Stomach (tissue), 9 donors: ENCODE results near the gene ANKRD42. TPM values are rescaled to one million over a fixed set of nuclear protein-coding genes. Genes with fewer than 3 reads are reported as not detected.

Experiments used
- DNase-seq, 2 donors: peaks; one replicate each; pipeline versions ENCODE4 v3.0.0 to v3.0.0-alpha.2; 2013 to 2019
- H3K27ac ChIP-seq, 5 donors: fragments of 200-600 bp in 4 of 5; sonication (generic) in 4 of 5; one replicate each; pipeline ENCODE4 v1.5.1; 2013 to 2019; ENCODE audit warnings: mild to moderate bottlenecking in 1 of 5, moderate library complexity in 1 of 5
- H3K27me3 ChIP-seq, 3 donors: fragments of 200-600 bp; sonication (generic); one replicate each; pipeline ENCODE4 v1.5.1; 2017 to 2019; ENCODE audit warnings: mixed run types in 1 of 3
- H3K36me3 ChIP-seq, 4 donors: fragments of 200-600 bp; sonication (generic); 1 replicate in 3 of 4; 2 replicates in 1 of 4; pipeline ENCODE4 v1.5.1; 2016 to 2019
- H3K4me1 ChIP-seq, 4 donors: fragments of 200-600 bp; sonication (generic); one replicate each; pipeline ENCODE4 v1.5.1; 2016 to 2019
- H3K4me3 ChIP-seq, 4 donors: fragments of 200-600 bp; sonication (generic) in 3 of 4; one replicate each; pipeline ENCODE4 v1.5.1; 2016 to 2019; ENCODE audit warnings: mild to moderate bottlenecking in 1 of 4
- H3K9me3 ChIP-seq, 4 donors: fragments of 200-600 bp; sonication (generic); one replicate each; pipeline ENCODE4 v1.5.1; 2016 to 2019
- CTCF ChIP-seq, 7 experiments: fragments of 450-650 bp in 4 of 7; fragments of 200-600 bp in 3 of 7; sonication (generic) in 3 of 7; IDR thresholded peaks; one replicate each; pipeline ENCODE4 v1.5.1; 2016 to 2019; ENCODE audit warnings: antibody characterized with exemption in 7 of 7, control low read depth in 2 of 7, mild to moderate bottlenecking in 1 of 7
- EP300 ChIP-seq: sonication (generic); formaldehyde crosslinking; IDR thresholded peaks from one replicate; pipeline ENCODE4 v1.6.1; 2017; ENCODE audit warnings: antibody characterized with exemption
- POLR2A ChIP-seq, 4 donors: fragments of 450-650 bp; IDR thresholded peaks; one replicate each; pipeline ENCODE4 v1.6.1; 2016; ENCODE audit warnings: antibody characterized with exemption in 4 of 4, control low read depth in 2 of 4, mild to moderate bottlenecking in 1 of 4, moderate library complexity in 1 of 4
- POLR2AphosphoS5 ChIP-seq, 3 donors: sonication (generic); formaldehyde crosslinking; IDR thresholded peaks; one replicate each; pipeline ENCODE4 v1.6.1; 2016; ENCODE audit warnings: antibody characterized with exemption in 3 of 3
- WGBS, 5 donors: extraction: QIAGEN DNeasy Blood & Tissue Kit in 3 of 5; methylation state at CpG; one replicate each; pipeline versions ENCODE4 v1.1.5 to v1.1.7; 2013 to 2018; 5-methylcytosine and 5-hydroxymethylcytosine counted together
- intact Hi-C: fragments of 100-400 bp; cut with DNase I; formaldehyde crosslinking; loops from one replicate; pipeline ENCODE4 v1.15.1; 2023; ENCODE audit warnings: low total_unique reads
- polyA plus RNA-seq, 3 donors: library from polyadenylated mRNA; stranded (reverse); fragments of 200-250 nt; gene quantifications; one replicate each; pipeline ENCODE4 v1.2.3, GENCODE V29; 2013
- total RNA-seq, 5 donors: library from RNA; depleted of rRNA; stranded (reverse); fragments of >200 nt; gene quantifications; one replicate each; pipeline versions ENCODE4 v1.1.0 to v1.2.3, GENCODE V29; 2014 to 2016
- donor health status: healthy with polysubstance abuse.
- donor health status: Bipolar disorder and iron deficiency.
- donor health status: healthy.

The ANKRD42 gene
- total and polyA plus RNA-seq, 8 donors: 0.87 to 21.0 (median 4.9) TPM

- no peak for DNase-seq
- H3K4me1 ChIP-seq: peaks cover 39 to 78% (median 55%) of the 10 kb centered on the region in 4 donors
Observed at GRCh38 chr11:83166193-83166866, 27.2 kb upstream of the ANKRD42 start.

GRCh38 chr11:83168756-83169155 is 24.8 kb upstream of the ANKRD42 start:
- Histone ChIP-seq H3K36me3 (peaks cover 37 to 98% (median 89%) of the 10 kb centered on the region in 4 donors), H3K9me3 (no peaks in the 10 kb centered on the region), H3K4me1 (peaks cover 41 to 79% (median 62%) of the 10 kb centered on the region in 4 donors), H3K4me3 (peak overlapping the region in 1 of 4 donors; percentile 1), H3K27me3 (no peaks in the 10 kb centered on the region), H3K27ac (no peak overlapping the region)
- 97 to 100% (median 98%) methylated on average over 5 of the region's 5 CpGs for WGBS, 5 donors
- intact Hi-C loops: no loop called here
- DNase-seq: no peak
- TF ChIP-seq CTCF (IDR thresholded peaks at IDR 0.05) (no peak), EP300 (no peak)

More at GRCh38 chr11:83166193-83166866, 27.2 kb upstream of the ANKRD42 start:
- 95 to 99% (median 97%) methylated on average over 11 of the region's 11 CpGs for WGBS, 5 donors
- intact Hi-C loops: no loop called here
- no peaks in the 10 kb centered on the region for H3K9me3 ChIP-seq
- no peak overlapping the region for H3K4me3 ChIP-seq
- TF ChIP-seq CTCF (IDR thresholded peaks at IDR 0.05) (no peak), EP300 (no peak), POLR2AphosphoS5 (IDR thresholded peaks at IDR 0.05) (no peak), POLR2A (IDR thresholded peaks at IDR 0.05) (no peak)
- H3K27ac ChIP-seq: no peak overlapping the region
- H3K27me3 ChIP-seq: no peaks in the 10 kb centered on the region
- peaks cover 33 to 76% (median 74%) of the 10 kb centered on the region in 4 donors for H3K36me3 ChIP-seq

- intact Hi-C loops: no loop called here
- Histone ChIP-seq H3K9me3 (no peaks in the 10 kb centered on the region), H3K27ac (no peak overlapping the region), H3K36me3 (peaks cover 35 to 98% (median 85%) of the 10 kb centered on the region in 4 donors), H3K27me3 (no peaks in the 10 kb centered on the region), H3K4me1 (peaks cover 56 to 93% (median 73%) of the 10 kb centered on the region in 4 donors), H3K4me3 (peak overlapping the region in 2 of 4 donors; percentile 23 to 38)
- no peak for DNase-seq
- 39 to 61% (median 46%) methylated on average over 2 of the region's 2 CpGs for WGBS, 5 donors
- TF ChIP-seq CTCF (IDR thresholded peaks at IDR 0.05) (no peak), POLR2A (IDR thresholded peaks at IDR 0.05) (no peak), POLR2AphosphoS5 (IDR thresholded peaks at IDR 0.05) (no peak), EP300 (no peak)
Observed at GRCh38 chr11:83170865-83171264, 22.6 kb upstream of the ANKRD42 start.

GRCh38 chr11:83172551-83172950 is 21.0 kb upstream of the ANKRD42 start:
- no peak for DNase-seq
- peaks cover 45 to 98% (median 85%) of the 10 kb centered on the region in 4 donors for H3K36me3 ChIP-seq
- no peak overlapping the region for H3K27ac ChIP-seq
- H3K27me3 ChIP-seq: no peaks in the 10 kb centered on the region
- WGBS, 5 donors: 87 to 92% (median 88%) methylated on average over 4 of the region's 4 CpGs
- H3K9me3 ChIP-seq: no peaks in the 10 kb centered on the region
- TF ChIP-seq POLR2A (IDR thresholded peaks at IDR 0.05) (no peak), EP300 (no peak), POLR2AphosphoS5 (IDR thresholded peaks at IDR 0.05) (no peak), CTCF (IDR thresholded peaks at IDR 0.05) (no peak)
- peaks cover 58 to 93% (median 78%) of the 10 kb centered on the region in 4 donors for H3K4me1 ChIP-seq
- H3K4me3 ChIP-seq: peak overlapping the region in 1 of 4 donors; percentile 38
- intact Hi-C loops: no loop called here
